Vagina (tissue), 2 donors: ENCODE measurements around the gene ADAMTSL3.

Experiments used
- POLR2A ChIP-seq, 2 donors: fragments of 450-650 bp; IDR thresholded peaks; one replicate each; pipeline ENCODE4 v1.6.1; 2017; ENCODE audit warnings: antibody characterized with exemption in 2 of 2, mild to moderate bottlenecking in 2 of 2, moderate library complexity in 2 of 2
- POLR2AphosphoS5 ChIP-seq, 2 donors: sonication (generic); formaldehyde crosslinking; IDR thresholded peaks; one replicate each; pipeline ENCODE4 v1.9.0; 2017; ENCODE audit warnings: antibody characterized with exemption in 2 of 2, mild to moderate bottlenecking in 2 of 2, low read depth in 1 of 2; ENCODE audit not compliant: insufficient read depth in 1 of 2
- TF ChIP-seq, protein P1 (sequence below), 3 experiments: fragments of 450-650 bp in 2 of 3; fragments of 200-600 bp in 1 of 3; sonication (generic) in 1 of 3; IDR thresholded peaks; one replicate each; pipeline ENCODE4 v1.5.1; 2017 to 2019; ENCODE audit warnings: antibody characterized with exemption in 3 of 3, mild to moderate bottlenecking in 2 of 3, moderate library complexity in 2 of 3

GRCh38 chr15:83855956-83856355 lies 202.0 kb downstream of the ADAMTSL3 start:
- TF ChIP-seq, protein P1, sequence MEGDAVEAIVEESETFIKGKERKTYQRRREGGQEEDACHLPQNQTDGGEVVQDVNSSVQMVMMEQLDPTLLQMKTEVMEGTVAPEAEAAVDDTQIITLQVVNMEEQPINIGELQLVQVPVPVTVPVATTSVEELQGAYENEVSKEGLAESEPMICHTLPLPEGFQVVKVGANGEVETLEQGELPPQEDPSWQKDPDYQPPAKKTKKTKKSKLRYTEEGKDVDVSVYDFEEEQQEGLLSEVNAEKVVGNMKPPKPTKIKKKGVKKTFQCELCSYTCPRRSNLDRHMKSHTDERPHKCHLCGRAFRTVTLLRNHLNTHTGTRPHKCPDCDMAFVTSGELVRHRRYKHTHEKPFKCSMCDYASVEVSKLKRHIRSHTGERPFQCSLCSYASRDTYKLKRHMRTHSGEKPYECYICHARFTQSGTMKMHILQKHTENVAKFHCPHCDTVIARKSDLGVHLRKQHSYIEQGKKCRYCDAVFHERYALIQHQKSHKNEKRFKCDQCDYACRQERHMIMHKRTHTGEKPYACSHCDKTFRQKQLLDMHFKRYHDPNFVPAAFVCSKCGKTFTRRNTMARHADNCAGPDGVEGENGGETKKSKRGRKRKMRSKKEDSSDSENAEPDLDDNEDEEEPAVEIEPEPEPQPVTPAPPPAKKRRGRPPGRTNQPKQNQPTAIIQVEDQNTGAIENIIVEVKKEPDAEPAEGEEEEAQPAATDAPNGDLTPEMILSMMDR (IDR thresholded peaks at IDR 0.05) = no peak
- TF ChIP-seq POLR2A (IDR thresholded peaks at IDR 0.05) = no peak
- TF ChIP-seq POLR2AphosphoS5 (IDR thresholded peaks at IDR 0.05; ENCODE audit: insufficient read depth in 1 of 2, low read depth in 1 of 2) = no peak
